Glutamatergic neuron (in vitro differentiated cells): Measurements from ENCODE around the gene GRHL1. TPM values are rescaled to one million over a fixed set of nuclear protein-coding genes. Genes with fewer than 3 reads are reported as not detected.
"Not testable (repeated sequence)": the region's sequence is repeated elsewhere in the genome, so short reads cannot be mapped to it uniquely, and the experiment has no call there.

ENCODE experiments used
- DNase-seq: peaks from one replicate; pipeline ENCODE4 v3.0.0; 2022
- H3K27ac Mint-ChIP-seq: one replicate; pipeline ENCODE4 v1.8.0; 2020; ENCODE audit warnings: mild to moderate bottlenecking, mixed read lengths, inconsistent platforms; ENCODE audit not compliant: unreplicated experiment
- H3K27me3 Mint-ChIP-seq: one replicate; pipeline ENCODE4 v1.8.0; 2020; ENCODE audit warnings: mild to moderate bottlenecking, moderate library complexity, mixed read lengths, inconsistent platforms; ENCODE audit not compliant: unreplicated experiment
- H3K36me3 Mint-ChIP-seq: one replicate; pipeline ENCODE4 v1.8.0; 2020; ENCODE audit warnings: mild to moderate bottlenecking, mixed read lengths, inconsistent platforms; ENCODE audit not compliant: unreplicated experiment
- H3K4me1 Mint-ChIP-seq: one replicate; pipeline ENCODE4 v1.8.0; 2020; ENCODE audit warnings: mild to moderate bottlenecking, low read depth, mixed read lengths, inconsistent platforms; ENCODE audit not compliant: unreplicated experiment
- H3K4me3 Mint-ChIP-seq: one replicate; pipeline ENCODE4 v1.8.0; 2020; ENCODE audit warnings: mild to moderate bottlenecking, mixed read lengths, inconsistent platforms; ENCODE audit not compliant: unreplicated experiment
- H3K9me3 Mint-ChIP-seq: one replicate; pipeline ENCODE4 v1.8.0; 2020; ENCODE audit warnings: mild to moderate bottlenecking, moderate library complexity, mixed read lengths, inconsistent platforms; ENCODE audit not compliant: unreplicated experiment
- CTCF ChIP-seq: fragments of 200-600 bp; sonication (generic); IDR thresholded peaks from one replicate; pipeline ENCODE4 v1.5.0; 2021; ENCODE audit not compliant: partially characterized antibody, unreplicated experiment
- total RNA-seq: library from RNA; stranded (reverse); fragmentation: NEBNext Ultra II Directional; extraction: Animal tissue kit (Norgen Biotek cat#: 25700); gene quantifications from one replicate; pipeline ENCODE4 v1.2.1, GENCODE V29; 2021; ENCODE audit not compliant: unreplicated experiment

Gene GRHL1
- total RNA-seq, 1 donor from 2014 or later: 4.3 TPM

- Mint-ChIP-seq H3K4me1 (no peaks in the 10 kb centered on the region), H3K4me3 (no peak overlapping the region), H3K27me3 (no peaks in the 10 kb centered on the region), H3K27ac (no peak overlapping the region), H3K36me3 (peaks cover 4% of the 10 kb centered on the region), H3K9me3 (peaks cover 3% of the 10 kb centered on the region)
- no peak for TF ChIP-seq CTCF
- DNase-seq: no peak
Observed at GRCh38 chr2:10012963-10013461, 61.5 kb downstream of the GRHL1 start.

GRCh38 chr2:10013651-10014417 lies 62.3 kb downstream of the GRHL1 start:
- H3K9me3 Mint-ChIP-seq, H3K27me3 Mint-ChIP-seq, H3K4me1 Mint-ChIP-seq, H3K27ac Mint-ChIP-seq, DNase-seq, H3K36me3 Mint-ChIP-seq, H3K4me3 Mint-ChIP-seq: not testable (repeated sequence)

- Mint-ChIP-seq H3K27me3 (no peaks in the 10 kb centered on the region), H3K27ac (no peak overlapping the region), H3K9me3 (peaks cover 2% of the 10 kb centered on the region), H3K4me3 (no peak overlapping the region), H3K4me1 (no peaks in the 10 kb centered on the region), H3K36me3 (peaks cover 4% of the 10 kb centered on the region)
- no peak for TF ChIP-seq CTCF
- DNase-seq: no peak
Observed at GRCh38 chr2:10014418-10015190, 63.1 kb downstream of the GRHL1 start.

GRCh38 chr2:10015376-10015989 lies 64.0 kb downstream of the GRHL1 start:
- DNase-seq, H3K4me3 Mint-ChIP-seq, H3K27me3 Mint-ChIP-seq, H3K27ac Mint-ChIP-seq, H3K9me3 Mint-ChIP-seq, H3K4me1 Mint-ChIP-seq, H3K36me3 Mint-ChIP-seq: not testable (repeated sequence)

GRCh38 chr2:10016001-10016801 lies 64.7 kb downstream of the GRHL1 start:
- TF ChIP-seq CTCF: no peak
- Mint-ChIP-seq H3K27ac (no peak overlapping the region), H3K9me3 (peaks cover 2% of the 10 kb centered on the region), H3K4me1 (no peaks in the 10 kb centered on the region), H3K4me3 (no peak overlapping the region), H3K27me3 (no peaks in the 10 kb centered on the region), H3K36me3 (peaks cover 4% of the 10 kb centered on the region)
- DNase-seq: no peak
